HepG2 (cell line): ENCODE data around the gene FHIT. TPM values are rescaled to one million over a fixed set of nuclear protein-coding genes. Genes with fewer than 3 reads are reported as not detected.

Source experiments
- ATAC-seq: fragments of 200-7000 bp; cut with Tn5 transposase; 3 replicates; pipeline ENCODE4 v1.9.1; 2020; ENCODE audit warnings: mild to moderate bottlenecking, moderate library complexity
- BruUV-seq: library from RNA; stranded (reverse); fragments of 400-500 nt; replicated peaks from 2 replicates; lab custom pipeline; 2021; lab: Mats Ljungman, UMichigan
- CTCF ChIA-PET: fragments of 300-600 bp; formaldehyde crosslinking; extraction: SDS; loops from one replicate; lab custom pipeline; 2021; ENCODE audit warnings: low total read pairs, inconsistent platforms, low intra/inter-chr PET ratio; lab: Yijun Ruan, JAX
- POLR2A ChIA-PET: fragments of 350-600 bp; sonication (Branson Sonifier 250); formaldehyde crosslinking; loops from one replicate; lab custom pipeline; 2020; ENCODE audit warnings: antibody characterized with exemption, inconsistent platforms; lab: Yijun Ruan, JAX
- DNase-seq: peaks from one replicate; pipeline ENCODE4 v3.0.0-alpha.2; 2015; ENCODE audit warnings: low spot score
- FAIRE-seq: peaks from 3 replicates; lab custom pipeline; 2011; peaks lifted over from hg19 to GRCh38; lab: Jason Lieb, UNC
- H2AFZ ChIP-seq: one replicate; pipeline ENCODE4 v1.6.1; 2011; ENCODE audit warnings: low read length, inconsistent platforms
- H3K27ac ChIP-seq: fragments of 300-600 bp; 3 replicates; pipeline ENCODE4 v1.8.0; 2011; ENCODE audit warnings: mixed run types, mild to moderate bottlenecking, mixed read lengths, low read length, inconsistent platforms; ENCODE audit not compliant: insufficient read depth; ENCODE audit errors: extremely low read length
- H3K27me3 ChIP-seq, 2 experiments: fragments of 200-600 bp in 1 of 2; 2 replicates in 1 of 2; 3 replicates in 1 of 2; pipeline versions ENCODE4 v1.6.0 to v1.8.0; 2011; ENCODE audit warnings: low read length in 2 of 2, mild to moderate bottlenecking in 2 of 2, moderate library complexity in 2 of 2, inconsistent platforms in 1 of 2; ENCODE audit not compliant: insufficient read depth in 2 of 2, control insufficient read depth in 1 of 2
- H3K36me3 ChIP-seq, 2 experiments: fragments of 200-600 bp in 1 of 2; replicated peaks in 1 of 2; 2 replicates in 1 of 2; 3 replicates in 1 of 2; pipeline versions ENCODE4 v1.5.1 to v1.8.0; 2011; ENCODE audit warnings: low read length in 2 of 2, inconsistent platforms in 1 of 2; ENCODE audit not compliant: insufficient read depth in 2 of 2, control insufficient read depth in 1 of 2
- H3K4me1 ChIP-seq: 2 replicates; pipeline ENCODE4 v1.5.1; 2012; ENCODE audit warnings: low read length, inconsistent platforms; ENCODE audit not compliant: insufficient read depth
- H3K4me2 ChIP-seq: 2 replicates; pipeline ENCODE4 v1.6.0; 2011; ENCODE audit warnings: low read depth, low read length, inconsistent platforms
- H3K4me3 ChIP-seq, 3 experiments: fragments of 200-600 bp in 1 of 3; sonication (generic), shearing (Covaris generic) in 1 of 3; replicated peaks in 1 of 3; 2 replicates each; pipeline ENCODE4 v1.5.1; 2011 to 2016; ENCODE audit warnings: low read length in 3 of 3, inconsistent platforms in 2 of 3, low read depth in 2 of 3, mild to moderate bottlenecking in 2 of 3, control low read depth in 1 of 3, mixed read lengths in 1 of 3; ENCODE audit not compliant: insufficient read depth in 1 of 3
- H3K79me2 ChIP-seq: one replicate; pipeline ENCODE4 v1.6.1; 2011; ENCODE audit warnings: low read length, inconsistent platforms; ENCODE audit not compliant: insufficient read depth
- H3K9ac ChIP-seq: 2 replicates; pipeline ENCODE4 v1.6.0; 2011; ENCODE audit warnings: mild to moderate bottlenecking, low read depth, low read length, inconsistent platforms; ENCODE audit not compliant: insufficient read depth
- H3K9me3 ChIP-seq: 2 replicates; pipeline ENCODE4 v1.5.1; 2012; ENCODE audit warnings: mild to moderate bottlenecking, low read length
- H4K20me1 ChIP-seq: 2 replicates; pipeline ENCODE4 v1.6.0; 2011; ENCODE audit warnings: inconsistent platforms, mild to moderate bottlenecking, low read length, moderate library complexity; ENCODE audit not compliant: insufficient read depth
- ARID4A ChIP-seq: sonication (generic); formaldehyde crosslinking; IDR thresholded peaks from 2 replicates; pipeline ENCODE4 v1.5.0; 2020; ENCODE audit warnings: mild to moderate bottlenecking, missing genetic modification reagents, borderline replicate concordance
- BRD4 ChIP-seq: sonication (generic); formaldehyde crosslinking; IDR thresholded peaks from 2 replicates; pipeline ENCODE4 v1.4.0; 2020; ENCODE audit warnings: missing genetic modification reagents
- CREB1 ChIP-seq, 2 experiments: fragments of 450-650 bp in 1 of 2; IDR thresholded peaks; 2 replicates each; pipeline ENCODE4 v1.6.1; 2016 to 2017; ENCODE audit warnings: control low read depth in 1 of 2, mild to moderate bottlenecking in 1 of 2, missing compliant biosample characterization in 1 of 2, missing genetic modification characterization in 1 of 2
- DNMT3B ChIP-seq: conservative IDR thresholded peaks from 2 replicates; pipeline ENCODE4 v1.6.1; 2016; ENCODE audit warnings: missing biosample characterization, control low read depth
- FOSL2 ChIP-seq: sonication (generic); formaldehyde crosslinking; IDR thresholded peaks from 2 replicates; pipeline ENCODE4 v1.4.0; 2020; ENCODE audit warnings: missing genetic modification reagents
- HNRNPL ChIP-seq: fragments of 200-400 bp; formaldehyde crosslinking; IDR thresholded peaks from 2 replicates; pipeline ENCODE4 v1.6.1; 2017; ENCODE audit warnings: mild to moderate bottlenecking, low read depth, low read length
- MTA3 ChIP-seq: sonication (generic); formaldehyde crosslinking; IDR thresholded peaks from 2 replicates; pipeline ENCODE4 v1.4.0; 2020; ENCODE audit warnings: missing genetic modification reagents
- MXD4 ChIP-seq: IDR thresholded peaks from 2 replicates; pipeline ENCODE4 v1.6.1; 2016; ENCODE audit warnings: mild to moderate bottlenecking, missing biosample characterization, missing genetic modification reagents
- NFKB2 ChIP-seq: sonication (generic); formaldehyde crosslinking; IDR thresholded peaks from 2 replicates; pipeline ENCODE4 v1.4.0; 2020; ENCODE audit warnings: missing genetic modification reagents, borderline replicate concordance
- RAD21 ChIP-seq: fragments of 450-650 bp; formaldehyde crosslinking; IDR thresholded peaks from 2 replicates; pipeline ENCODE4 v1.5.0; 2020; ENCODE audit warnings: mild to moderate bottlenecking
- ZNF441 ChIP-seq: sonication (generic); formaldehyde crosslinking; IDR thresholded peaks from 2 replicates; pipeline ENCODE4 v1.7.0; 2021; ENCODE audit warnings: missing genetic modification reagents, borderline replicate concordance
- WGBS: methylation state at CpG from one replicate; pipeline ENCODE4 v1.1.6; 2017; ENCODE audit warnings: low lambda C conversion rate; 5-methylcytosine and 5-hydroxymethylcytosine counted together
- in situ Hi-C: cut with HindIII; loops from 2 replicates; pipeline ENCODE4 v1.10.0; 2017; ENCODE audit warnings: low pct_unique_long_range_greater_than_20kb; ENCODE audit not compliant: extremely low pct_ligation_motif_present
- intact Hi-C: fragments of 100-400 bp; cut with micrococcal nuclease; formaldehyde crosslinking; loops from one replicate; pipeline ENCODE4 v1.10.0; 2022; ENCODE audit not compliant: unreplicated experiment
- polyA plus RNA-seq, 8 experiments: library from polyadenylated mRNA; depleted of rRNA in 3 of 8; stranded (reverse) in 7 of 8; unstranded in 1 of 8; fragments of >200 nt; fragmentation: Illumina TruSeq in 4 of 8; extraction: Trizol in 4 of 8; gene quantifications; 2 replicates each; pipeline versions ENCODE4 v1.2.1 to v1.2.3, GENCODE V29; 2011 to 2016; ENCODE audit warnings: low read depth in 4 of 8, missing spikeins in 1 of 8, mixed read lengths in 1 of 8; ENCODE audit not compliant: insufficient read depth in 1 of 8
- total RNA-seq, 5 experiments: library from RNA; depleted of rRNA; stranded (reverse); fragments of >200 nt; fragmentation: Illumina TruSeq; extraction: Trizol; gene quantifications; 2 replicates each; pipeline ENCODE4 v1.2.3, GENCODE V29; 2016; ENCODE audit warnings: low read depth in 1 of 5
- TF ChIP-seq, protein P1 (sequence below): sonication (generic); formaldehyde crosslinking; IDR thresholded peaks from 2 replicates; pipeline ENCODE4 v1.4.0; 2020; ENCODE audit warnings: mild to moderate bottlenecking, low read depth, missing genetic modification reagents
- TF ChIP-seq, protein P2 (sequence below): sonication (generic); formaldehyde crosslinking; IDR thresholded peaks from 2 replicates; pipeline ENCODE4 v1.5.1; 2020; ENCODE audit warnings: mild to moderate bottlenecking, missing genetic modification reagents, borderline replicate concordance
- TF ChIP-seq, protein P3 (sequence below): sonication (generic); formaldehyde crosslinking; IDR thresholded peaks from 2 replicates; pipeline ENCODE4 v1.9.0; 2021; ENCODE audit warnings: missing genetic modification reagents, borderline replicate concordance

FHIT gene
- total and polyA plus RNA-seq, 2 of the 13 experiments (the other 11 are each of a cell fraction or from before 2014, with no cell fraction given), result 4.0 to 4.6 TPM

GRCh38 chr3:60417576-60417975 is 833.7 kb downstream of the FHIT start:
- Histone ChIP-seq H3K27me3 (no peaks in the 10 kb centered on the region), H3K9me3 (no peaks in the 10 kb centered on the region), H3K4me2 (no peak overlapping the region), H3K36me3 (no peaks in the 10 kb centered on the region), H3K4me1 (peaks cover 5% of the 10 kb centered on the region; the same call in 1 of the 2 replicates), H4K20me1 (no peaks in the 10 kb centered on the region), H3K9ac (no peak overlapping the region), H3K27ac (no peak overlapping the region), H3K4me3 (no peak overlapping the region), H3K79me2 (no peaks in the 10 kb centered on the region), H2AFZ (no peak overlapping the region)
- intact Hi-C loops (no loop called here), in situ Hi-C loops (no loop called here)
- no TSS peak for BruUV-seq
- DNase-seq (no peak), FAIRE-seq (no peak), ATAC-seq (no peak)
- POLR2A ChIA-PET, result no interaction called here
- CTCF ChIA-PET, result no interaction called here
- WGBS, result 2% methylated on average over 4 of the region's 4 CpGs
- TF ChIP-seq RAD21 (CRISPR knock-in tag) (no peak), MXD4 (CRISPR knock-in tag) (no peak), FOSL2 (CRISPR knock-in tag) (no peak), BRD4 (CRISPR knock-in tag) (no peak), ARID4A (no peak), MTA3 (CRISPR knock-in tag) (no peak), NFKB2 (CRISPR knock-in tag) (no peak), HNRNPL (no peak), ZNF441 (CRISPR knock-in tag) (no peak), CREB1 (IDR thresholded peaks at IDR 0.05) (no peak), CREB1 (CRISPR knock-in tag; IDR thresholded peaks at IDR 0.05) (no peak), DNMT3B (no peak)
- TF ChIP-seq, protein P1, sequence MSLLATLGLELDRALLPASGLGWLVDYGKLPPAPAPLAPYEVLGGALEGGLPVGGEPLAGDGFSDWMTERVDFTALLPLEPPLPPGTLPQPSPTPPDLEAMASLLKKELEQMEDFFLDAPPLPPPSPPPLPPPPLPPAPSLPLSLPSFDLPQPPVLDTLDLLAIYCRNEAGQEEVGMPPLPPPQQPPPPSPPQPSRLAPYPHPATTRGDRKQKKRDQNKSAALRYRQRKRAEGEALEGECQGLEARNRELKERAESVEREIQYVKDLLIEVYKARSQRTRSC (CRISPR knock-in tag), result no peak
- TF ChIP-seq, protein P2, sequence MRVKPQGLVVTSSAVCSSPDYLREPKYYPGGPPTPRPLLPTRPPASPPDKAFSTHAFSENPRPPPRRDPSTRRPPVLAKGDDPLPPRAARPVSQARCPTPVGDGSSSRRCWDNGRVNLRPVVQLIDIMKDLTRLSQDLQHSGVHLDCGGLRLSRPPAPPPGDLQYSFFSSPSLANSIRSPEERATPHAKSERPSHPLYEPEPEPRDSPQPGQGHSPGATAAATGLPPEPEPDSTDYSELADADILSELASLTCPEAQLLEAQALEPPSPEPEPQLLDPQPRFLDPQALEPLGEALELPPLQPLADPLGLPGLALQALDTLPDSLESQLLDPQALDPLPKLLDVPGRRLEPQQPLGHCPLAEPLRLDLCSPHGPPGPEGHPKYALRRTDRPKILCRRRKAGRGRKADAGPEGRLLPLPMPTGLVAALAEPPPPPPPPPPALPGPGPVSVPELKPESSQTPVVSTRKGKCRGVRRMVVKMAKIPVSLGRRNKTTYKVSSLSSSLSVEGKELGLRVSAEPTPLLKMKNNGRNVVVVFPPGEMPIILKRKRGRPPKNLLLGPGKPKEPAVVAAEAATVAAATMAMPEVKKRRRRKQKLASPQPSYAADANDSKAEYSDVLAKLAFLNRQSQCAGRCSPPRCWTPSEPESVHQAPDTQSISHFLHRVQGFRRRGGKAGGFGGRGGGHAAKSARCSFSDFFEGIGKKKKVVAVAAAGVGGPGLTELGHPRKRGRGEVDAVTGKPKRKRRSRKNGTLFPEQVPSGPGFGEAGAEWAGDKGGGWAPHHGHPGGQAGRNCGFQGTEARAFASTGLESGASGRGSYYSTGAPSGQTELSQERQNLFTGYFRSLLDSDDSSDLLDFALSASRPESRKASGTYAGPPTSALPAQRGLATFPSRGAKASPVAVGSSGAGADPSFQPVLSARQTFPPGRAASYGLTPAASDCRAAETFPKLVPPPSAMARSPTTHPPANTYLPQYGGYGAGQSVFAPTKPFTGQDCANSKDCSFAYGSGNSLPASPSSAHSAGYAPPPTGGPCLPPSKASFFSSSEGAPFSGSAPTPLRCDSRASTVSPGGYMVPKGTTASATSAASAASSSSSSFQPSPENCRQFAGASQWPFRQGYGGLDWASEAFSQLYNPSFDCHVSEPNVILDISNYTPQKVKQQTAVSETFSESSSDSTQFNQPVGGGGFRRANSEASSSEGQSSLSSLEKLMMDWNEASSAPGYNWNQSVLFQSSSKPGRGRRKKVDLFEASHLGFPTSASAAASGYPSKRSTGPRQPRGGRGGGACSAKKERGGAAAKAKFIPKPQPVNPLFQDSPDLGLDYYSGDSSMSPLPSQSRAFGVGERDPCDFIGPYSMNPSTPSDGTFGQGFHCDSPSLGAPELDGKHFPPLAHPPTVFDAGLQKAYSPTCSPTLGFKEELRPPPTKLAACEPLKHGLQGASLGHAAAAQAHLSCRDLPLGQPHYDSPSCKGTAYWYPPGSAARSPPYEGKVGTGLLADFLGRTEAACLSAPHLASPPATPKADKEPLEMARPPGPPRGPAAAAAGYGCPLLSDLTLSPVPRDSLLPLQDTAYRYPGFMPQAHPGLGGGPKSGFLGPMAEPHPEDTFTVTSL, result no peak
- TF ChIP-seq, protein P3, sequence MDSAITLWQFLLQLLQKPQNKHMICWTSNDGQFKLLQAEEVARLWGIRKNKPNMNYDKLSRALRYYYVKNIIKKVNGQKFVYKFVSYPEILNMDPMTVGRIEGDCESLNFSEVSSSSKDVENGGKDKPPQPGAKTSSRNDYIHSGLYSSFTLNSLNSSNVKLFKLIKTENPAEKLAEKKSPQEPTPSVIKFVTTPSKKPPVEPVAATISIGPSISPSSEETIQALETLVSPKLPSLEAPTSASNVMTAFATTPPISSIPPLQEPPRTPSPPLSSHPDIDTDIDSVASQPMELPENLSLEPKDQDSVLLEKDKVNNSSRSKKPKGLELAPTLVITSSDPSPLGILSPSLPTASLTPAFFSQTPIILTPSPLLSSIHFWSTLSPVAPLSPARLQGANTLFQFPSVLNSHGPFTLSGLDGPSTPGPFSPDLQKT (CRISPR knock-in tag), result no peak
